ENCODE results near the gene AXDND1.

- TF ChIP-seq CTCF (IDR thresholded peaks at IDR 0.05) (no peak), POLR2AphosphoS5 (IDR thresholded peaks at IDR 0.05) (no peak), POLR2A (IDR thresholded peaks at IDR 0.05; ENCODE audit: low read depth) (no peak), EP300 (IDR thresholded peaks at IDR 0.05) (no peak)
Observed at GRCh38 chr1:179588425-179589024, 222.8 kb downstream of the AXDND1 start.

Measured in esophagus muscularis mucosa (tissue), 4 donors.